B cell (primary cell): ENCODE measurements around the gene ALAD. TPM values are rescaled to one million over a fixed set of nuclear protein-coding genes. Genes with fewer than 3 reads are reported as not detected.
"Not testable (repeated sequence)": the region's sequence is repeated elsewhere in the genome, so short reads cannot be mapped to it uniquely, and the experiment has no call there.

Experiments used
- ATAC-seq: fragments of 200-7000 bp; cut with Tn5 transposase; one replicate; pipeline ENCODE4 v1.10.0; 2021; ENCODE audit warnings: low read depth, mild to moderate bottlenecking, moderate number of reproducible peaks, moderate library complexity
- CTCF ChIA-PET: fragments of 350-600 bp; sonication (Branson Sonifier 250); formaldehyde crosslinking; loops from one replicate; lab custom pipeline; 2021; ENCODE audit warnings: antibody characterized with exemption, inconsistent platforms; lab: Charles Lee
- POLR2A ChIA-PET: fragments of 350-600 bp; sonication (Branson Sonifier 250); formaldehyde crosslinking; loops from one replicate; lab custom pipeline; 2021; ENCODE audit warnings: antibody characterized with exemption; lab: Charles Lee
- DNase-seq: peaks from one replicate; pipeline ENCODE4 v3.0.0; 2013
- H2AFZ ChIP-seq: 2 replicates; pipeline ENCODE4 v1.6.1; 2012; ENCODE audit warnings: mild to moderate bottlenecking, low read depth, low read length; ENCODE audit not compliant: insufficient read depth, poor library complexity, severe bottlenecking
- H3K27ac ChIP-seq, 2 donors: 1 replicate in 1 of 2; 2 replicates in 1 of 2; pipeline ENCODE4 v1.5.1; 2012 to 2013; ENCODE audit warnings: low read length in 2 of 2, mild to moderate bottlenecking in 2 of 2, moderate library complexity in 1 of 2
- H3K27me3 ChIP-seq, 4 experiments: fragments of 200-600 bp in 1 of 4; sonication (generic) in 1 of 4; replicated peaks in 1 of 4; 1 replicate in 2 of 4; 2 replicates in 2 of 4; pipeline versions ENCODE4 v1.6.1 to v1.7.0; 2013 to 2016; ENCODE audit warnings: low read length in 3 of 4, mild to moderate bottlenecking in 2 of 4, mixed read lengths in 1 of 4, moderate library complexity in 1 of 4; ENCODE audit not compliant: insufficient read depth in 4 of 4, control insufficient read depth in 3 of 4; ENCODE audit errors: control extremely low read depth in 1 of 4
- H3K36me3 ChIP-seq, 2 experiments: replicated peaks in 1 of 2; 1 replicate in 1 of 2; 2 replicates in 1 of 2; pipeline versions ENCODE4 v1.6.1 to v1.7.1; 2013; ENCODE audit warnings: low read length in 1 of 2; ENCODE audit not compliant: insufficient read depth in 2 of 2, control insufficient read depth in 1 of 2; ENCODE audit errors: control extremely low read depth in 1 of 2, extremely low read depth in 1 of 2
- H3K4me1 ChIP-seq, 2 donors: fragments of 200-600 bp in 1 of 2; sonication (generic) in 1 of 2; 1 replicate in 1 of 2; 2 replicates in 1 of 2; pipeline versions ENCODE4 v1.5.1 to v1.6.1; 2013 to 2017; ENCODE audit warnings: low read length in 2 of 2; ENCODE audit not compliant: control insufficient read depth in 2 of 2, insufficient read depth in 2 of 2
- H3K4me2 ChIP-seq: replicated peaks from 2 replicates; pipeline ENCODE3; 2012; ENCODE audit warnings: mild to moderate bottlenecking, low read depth, low read length; ENCODE audit not compliant: poor library complexity, severe bottlenecking
- H3K4me3 ChIP-seq, 5 experiments: fragments of 200-600 bp in 1 of 5; sonication (generic) in 1 of 5; 1 replicate in 3 of 5; 2 replicates in 2 of 5; pipeline versions ENCODE4 v1.5.1 to v1.7.0; 2011 to 2016; ENCODE audit warnings: low read length in 4 of 5, mild to moderate bottlenecking in 4 of 5, low read depth in 2 of 5, control low read depth in 1 of 5, moderate library complexity in 1 of 5; ENCODE audit not compliant: insufficient read depth in 1 of 5; ENCODE audit errors: control extremely low read depth in 1 of 5, extremely low read depth in 1 of 5
- H3K79me2 ChIP-seq: fragments of 200-600 bp; sonication (generic); one replicate; pipeline ENCODE4 v1.6.0; 2016; ENCODE audit warnings: low read length; ENCODE audit not compliant: control insufficient read depth, insufficient read depth
- H3K9ac ChIP-seq: fragments of 200-600 bp; sonication (generic); 2 replicates; pipeline ENCODE4 v1.6.1; 2017; ENCODE audit warnings: mild to moderate bottlenecking, low read length, moderate library complexity
- H3K9me3 ChIP-seq, 3 donors: one replicate each; pipeline versions ENCODE4 v1.6.1 to v1.7.1; 2013; ENCODE audit warnings: low read length in 2 of 3; ENCODE audit not compliant: control insufficient read depth in 2 of 3, insufficient read depth in 1 of 3; ENCODE audit errors: control extremely low read depth in 1 of 3
- H4K20me1 ChIP-seq: 2 replicates; pipeline ENCODE4 v1.6.0; 2012; ENCODE audit warnings: mild to moderate bottlenecking, low read length; ENCODE audit not compliant: insufficient read depth, control insufficient read depth, poor library complexity, severe bottlenecking
- H3K27ac Mint-ChIP-seq: one replicate; pipeline ENCODE4 v1.8.0; 2021; ENCODE audit warnings: mixed read lengths
- H3K27me3 Mint-ChIP-seq: one replicate; pipeline ENCODE4 v1.8.0; 2021; ENCODE audit warnings: mixed read lengths
- H3K4me1 Mint-ChIP-seq: one replicate; pipeline ENCODE4 v1.8.0; 2021; ENCODE audit warnings: mixed read lengths
- H3K4me3 Mint-ChIP-seq: one replicate; pipeline ENCODE4 v1.8.0; 2021; ENCODE audit warnings: mixed read lengths
- H3K9me3 Mint-ChIP-seq: one replicate; pipeline ENCODE4 v1.8.0; 2022; ENCODE audit warnings: mixed read lengths; ENCODE audit not compliant: insufficient read depth
- CTCF ChIP-seq: fragments of 200-600 bp; IDR thresholded peaks from one replicate; pipeline ENCODE4 v1.8.0; 2022; ENCODE audit warnings: antibody characterized with exemption, mild to moderate bottlenecking
- WGBS: methylation state at CpG from one replicate; pipeline ENCODE4 v1.1.5; 2013; ENCODE audit warnings: missing lambda C conversion rate; ENCODE audit not compliant: insufficient coverage; 5-methylcytosine and 5-hydroxymethylcytosine counted together
- intact Hi-C: fragments of 100-400 bp; cut with micrococcal nuclease; formaldehyde crosslinking; loops from one replicate; pipeline ENCODE4 v1.10.0; 2022
- polyA plus RNA-seq: library from polyadenylated mRNA; depleted of rRNA; stranded (reverse); fragments of >200 nt; gene quantifications from 2 replicates; pipeline ENCODE4 v1.2.3, GENCODE V29; 2012
- total RNA-seq, 2 donors: library from RNA; stranded (reverse); fragments of 120-200 nt in 1 of 2; gene quantifications; 1 replicate in 1 of 2; 2 replicates in 1 of 2; pipeline versions ENCODE4 v1.2.3 to v1.2.4, GENCODE V29; 2013 to 2022

ALAD gene
- total and polyA plus RNA-seq, 2 donors (not counting 1 experiment from before 2014, with no cell fraction given) = 22.0 to 39.8 TPM

- 38% methylated on average over 5 of the region's 7 CpGs for WGBS
- not testable (repeated sequence) for H4K20me1 ChIP-seq, H3K4me2 ChIP-seq, H3K27me3 ChIP-seq, ATAC-seq, H2AFZ ChIP-seq, H3K9me3 ChIP-seq, H3K27me3 Mint-ChIP-seq, H3K4me3 ChIP-seq, H3K9me3 Mint-ChIP-seq, H3K9ac ChIP-seq
- peak overlapping the region in 1 of 2 donors; percentile 2 for H3K27ac ChIP-seq
- peaks cover 8 to 17% of the 10 kb centered on the region in 2 donors for H3K4me1 ChIP-seq
- TF ChIP-seq CTCF = peak; percentile 77
- Mint-ChIP-seq H3K4me3 (peak overlapping the region; percentile 17), H3K4me1 (peaks cover 32% of the 10 kb centered on the region), H3K27ac (peak overlapping the region; percentile 66)
- ChIA-PET CTCF (interaction anchor here (0.6 to 10.6 kb wide), 8 partner anchors 48 to 251 kb away, joined by 3 to 98 read pairs (median 4); partner anchors contain the start of genes CDC26 and PRPF4), POLR2A (interaction anchor here (0.6 kb wide), 1 partner anchor 27 kb away, joined by 3 read pairs; no protein-coding TSS in a partner anchor)
- H3K79me2 ChIP-seq = peaks cover 25% of the 10 kb centered on the region
- H3K36me3 ChIP-seq = peaks cover 0 to 16% of the 10 kb centered on the region in 2 experiments
- intact Hi-C loops = loop anchor here (1.0 to 10.0 kb wide), 3 partner anchors 98 to 1772 kb away; partner anchors contain the start of gene DNAJC25
- DNase-seq = peak; percentile 67
Observed at GRCh38 chr9:113406873-113407511, 5.9 kb upstream of the ALAD start.

GRCh38 chr9:113406353-113406752 is 5.3 kb upstream of the ALAD start:
- H3K9me3 Mint-ChIP-seq, H3K4me3 Mint-ChIP-seq, H3K27me3 Mint-ChIP-seq, H4K20me1 ChIP-seq, ATAC-seq, DNase-seq, H3K4me2 ChIP-seq, H3K9ac ChIP-seq, H3K27ac Mint-ChIP-seq, H3K27me3 ChIP-seq, H3K27ac ChIP-seq, H2AFZ ChIP-seq, H3K4me3 ChIP-seq, H3K9me3 ChIP-seq: not testable (repeated sequence)
- 100% methylated on average over 4 of the region's 9 CpGs for WGBS
- peaks cover 0 to 16% of the 10 kb centered on the region in 2 experiments for H3K36me3 ChIP-seq
- ChIA-PET CTCF (interaction anchor here (0.6 to 10.6 kb wide), 9 partner anchors 20 to 251 kb away, joined by 3 to 98 read pairs (median 4); partner anchors contain the start of genes CDC26 and PRPF4), POLR2A (interaction anchor here (0.7 kb wide), 1 partner anchor 252 kb away, joined by 4 read pairs; no protein-coding TSS in a partner anchor)
- peaks cover 37% of the 10 kb centered on the region for H3K4me1 Mint-ChIP-seq
- intact Hi-C loops = loop anchor here (10.0 kb wide), 1 partner anchor 1772 kb away; the partner anchor contains the start of gene DNAJC25
- peaks cover 12 to 18% of the 10 kb centered on the region in 2 donors for H3K4me1 ChIP-seq
- peaks cover 30% of the 10 kb centered on the region for H3K79me2 ChIP-seq
